ENCODE data around the gene SCN10A.

Gene SCN10A

DNA sequence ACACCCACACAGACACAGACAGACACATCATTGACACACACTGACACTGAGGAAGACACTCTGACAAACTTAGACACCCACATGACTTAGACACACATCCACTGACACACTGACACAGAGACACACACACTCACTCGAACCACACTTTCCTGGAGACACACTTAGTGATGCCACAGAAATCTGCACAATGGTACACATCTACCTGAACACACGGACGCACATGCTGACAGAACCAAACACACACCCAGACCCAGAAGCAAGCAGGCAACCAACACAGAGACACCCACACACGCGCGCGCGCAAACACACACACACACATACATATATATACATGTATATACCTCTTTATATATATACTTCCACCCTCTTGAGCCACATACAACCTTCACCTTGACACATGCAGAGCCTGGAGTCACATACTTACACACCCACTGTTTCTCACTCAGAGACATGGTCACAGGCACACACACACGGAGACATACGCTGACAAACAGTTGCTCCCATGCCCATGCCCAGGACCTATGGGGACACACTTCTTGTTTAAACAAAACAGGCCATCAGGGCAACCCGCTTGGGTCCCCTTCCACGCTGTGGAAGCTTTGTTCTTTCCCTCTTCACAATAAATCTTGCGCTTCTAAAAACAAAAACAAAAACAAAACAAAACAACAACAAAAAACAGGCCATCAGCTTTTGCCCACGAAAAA lies 165.6 kb downstream of the SCN10A start:
- DNase-seq = peak; percentile 8

DNA sequence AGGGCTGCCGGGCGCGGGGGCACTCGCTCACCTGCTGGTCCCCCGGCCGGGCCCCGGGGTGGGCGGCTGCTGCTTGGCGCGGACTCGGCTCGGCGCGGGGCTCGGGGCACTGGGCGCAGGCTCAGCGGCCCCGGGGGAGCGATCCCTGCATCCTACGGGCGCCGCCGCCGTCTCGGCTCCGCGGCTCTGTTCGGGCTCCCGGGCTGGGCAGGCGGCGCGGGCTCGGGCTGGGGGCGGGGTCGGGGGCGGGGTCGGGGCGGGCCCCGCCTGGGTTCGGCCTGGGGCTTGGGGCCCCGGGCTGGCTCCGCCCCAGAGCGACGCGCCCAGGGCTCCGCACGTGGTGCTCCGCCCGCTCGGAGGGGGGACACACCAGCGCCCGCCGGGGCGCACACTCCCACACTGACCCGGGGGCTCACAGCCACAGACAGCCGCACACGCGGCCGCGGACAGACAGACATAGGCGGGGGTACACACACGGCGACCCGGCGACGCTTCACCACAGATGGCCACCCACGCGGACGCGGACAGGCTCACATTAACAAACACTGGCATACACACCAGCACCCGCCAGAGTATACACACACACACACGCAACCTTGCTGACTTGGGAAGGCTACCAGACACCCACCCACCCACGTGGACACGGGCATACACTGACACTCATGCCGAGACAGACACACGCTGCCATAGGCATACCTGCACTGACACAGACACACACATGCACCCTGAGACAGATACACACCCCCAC lies 166.3 kb downstream of the SCN10A start, which contains the start of gene SCN5A:
SCN5A (minus strand) TSS at position 188 of the 748 bp plus-strand sequence. CDS start 16,380 bp downstream, outside the sequence.
- DNase-seq = peak; percentile 45

DNA sequence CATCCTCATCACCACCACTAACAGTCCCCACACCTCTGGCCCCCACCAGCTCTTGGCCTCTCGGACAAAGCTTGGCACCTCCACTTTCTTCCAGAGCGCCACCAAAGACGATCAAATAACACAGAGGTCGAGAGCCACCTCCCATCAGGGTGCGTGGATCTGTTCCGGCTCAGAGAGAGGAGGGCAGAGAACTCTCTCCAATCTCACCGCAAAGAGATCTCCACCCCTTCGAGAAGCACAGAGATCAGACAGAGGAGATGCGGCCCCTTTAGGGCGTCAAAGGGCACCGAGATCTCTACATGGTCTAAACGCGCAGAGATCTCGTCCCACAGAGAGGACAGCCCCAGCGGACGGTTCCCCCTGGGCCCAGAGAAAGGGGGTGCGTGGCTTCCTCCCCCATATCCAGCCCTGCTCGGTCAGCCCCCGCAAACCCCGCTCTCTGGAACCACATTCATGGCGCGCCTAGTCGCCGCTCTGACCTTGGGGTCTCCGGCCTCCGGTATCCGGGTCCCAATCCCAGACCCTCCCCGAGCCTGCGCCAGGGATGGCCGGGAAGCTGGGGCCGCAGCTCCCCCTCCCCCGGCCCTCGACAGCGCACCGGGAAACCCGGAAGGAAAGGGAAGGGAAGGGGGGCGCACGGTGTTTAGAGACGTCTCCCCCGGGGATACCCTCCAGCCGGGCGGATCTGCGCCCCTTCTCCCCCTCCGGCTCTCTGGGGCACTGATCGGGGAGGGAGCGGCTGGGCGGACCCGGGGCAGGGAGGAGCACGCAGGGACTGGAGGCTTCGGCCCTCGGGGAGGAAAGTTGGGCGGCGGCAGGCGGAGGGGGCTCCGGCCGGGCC lies 167.1 kb downstream of the SCN10A start:
- no peak for DNase-seq

DNA sequence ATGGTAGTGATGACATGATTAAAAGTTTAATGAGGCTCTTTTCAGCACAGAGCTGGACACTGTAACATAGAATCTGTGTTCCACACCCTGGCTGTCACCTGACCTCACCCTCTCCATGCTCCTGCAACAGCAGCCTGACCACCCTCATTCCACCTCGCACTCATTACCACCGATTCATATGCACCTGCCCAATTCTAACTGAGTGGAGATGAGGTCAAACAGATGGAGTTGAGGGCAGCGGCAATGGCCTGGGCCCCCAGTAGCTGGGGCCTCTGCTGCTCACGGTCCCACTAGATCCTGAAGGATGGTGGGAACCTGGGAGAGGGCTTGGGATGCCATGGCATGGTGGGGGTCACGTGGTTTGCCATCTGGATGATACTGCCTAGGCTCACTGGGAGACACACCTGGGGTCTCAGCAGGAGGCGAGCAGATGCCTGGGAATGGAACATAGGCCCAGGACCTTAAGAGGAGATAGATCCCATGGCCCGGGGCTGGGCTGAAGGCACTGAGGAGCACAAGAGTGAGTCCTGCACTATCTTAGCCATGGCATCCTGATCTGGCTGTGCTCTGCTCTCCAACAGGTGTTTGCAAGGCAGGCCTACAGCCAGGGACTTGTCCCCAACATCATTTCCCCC lies 167.9 kb downstream of the SCN10A start:
- no peak for DNase-seq

DNA sequence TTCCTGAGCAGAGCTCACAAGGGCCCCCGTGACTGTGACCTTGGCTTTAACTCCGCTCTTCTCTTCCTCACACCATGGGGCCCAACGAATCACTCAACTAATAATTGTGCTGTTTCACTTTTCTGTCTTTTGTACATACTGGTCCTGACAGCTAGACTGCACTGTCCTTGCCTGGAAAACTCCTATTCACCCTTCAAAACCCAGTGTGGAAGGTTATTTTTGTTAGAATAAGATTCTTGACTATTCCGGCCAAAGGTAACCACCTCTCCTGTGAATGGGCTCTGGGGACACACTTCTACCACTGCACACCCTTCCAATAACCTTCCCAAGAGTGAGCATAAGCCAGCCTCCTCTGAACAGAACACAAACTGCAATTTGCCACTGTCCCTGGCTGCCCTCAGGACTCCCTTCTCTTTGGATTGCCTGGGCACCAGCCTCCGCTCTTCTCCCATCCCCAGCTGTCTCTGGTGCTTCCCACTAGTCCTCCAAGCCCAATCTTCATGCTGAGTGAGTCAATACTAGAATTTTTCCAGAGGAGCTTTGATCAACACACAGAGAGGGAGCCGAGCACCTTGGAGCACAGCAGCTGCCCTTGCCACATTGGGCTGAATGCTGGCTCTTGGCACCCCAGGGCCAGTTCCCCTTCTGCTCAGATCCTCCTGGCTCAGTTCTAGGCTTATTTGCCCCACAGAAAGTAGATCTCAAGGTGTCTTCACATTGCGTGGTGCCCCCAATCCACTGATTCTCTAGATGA lies 168.6 kb downstream of the SCN10A start:
- DNase-seq = no peak

All from hematopoietic multipotent progenitor cell treated with erythropoietin and hydrocortisone succinate and interleukin-3 and kit ligand, for 8 days (in vitro differentiated cells).